ENCODE measurements around the gene OXCT2.

The OXCT2 gene

DNA sequence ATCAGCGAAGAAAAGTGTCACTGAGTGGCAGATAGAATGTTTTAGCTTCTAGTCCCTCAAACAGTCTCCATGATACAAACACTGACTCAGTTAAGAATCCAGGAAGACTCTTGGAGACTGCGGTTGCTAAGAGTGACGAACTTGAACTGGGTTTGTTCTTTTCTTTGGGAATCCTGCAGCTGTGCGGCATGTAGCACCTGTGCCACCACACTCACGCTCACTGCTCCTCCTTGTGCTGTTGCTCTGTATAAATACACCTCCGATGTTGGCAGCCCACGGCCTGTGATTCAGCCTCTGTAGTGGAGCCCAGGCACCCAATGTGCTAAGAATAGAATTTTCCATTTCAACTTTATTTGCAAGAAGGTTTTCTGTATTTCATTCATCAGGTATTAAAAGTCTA, 38.0 kb downstream of the OXCT2 start:
- no peak for DNase-seq

DNA sequence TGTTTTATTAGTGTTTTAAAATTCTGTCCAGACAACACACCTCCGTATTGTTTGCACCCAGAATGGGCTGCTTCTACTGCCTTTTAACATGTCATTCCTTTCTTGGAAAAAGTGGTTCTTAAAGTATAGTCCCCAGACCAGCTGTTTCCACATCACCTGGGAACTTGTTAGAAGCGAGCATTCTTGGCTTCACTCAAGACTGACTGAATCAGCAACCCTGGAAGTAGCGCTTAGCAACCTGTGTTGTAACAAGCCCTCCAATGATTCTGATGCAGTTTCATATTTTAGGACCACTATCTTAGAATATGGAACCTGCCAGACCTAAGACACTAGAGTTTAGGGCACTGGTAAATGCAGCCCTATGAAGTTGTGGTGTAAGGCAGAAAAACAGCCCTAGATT, 38.4 kb downstream of the OXCT2 start:
- no peak for DNase-seq

DNA sequence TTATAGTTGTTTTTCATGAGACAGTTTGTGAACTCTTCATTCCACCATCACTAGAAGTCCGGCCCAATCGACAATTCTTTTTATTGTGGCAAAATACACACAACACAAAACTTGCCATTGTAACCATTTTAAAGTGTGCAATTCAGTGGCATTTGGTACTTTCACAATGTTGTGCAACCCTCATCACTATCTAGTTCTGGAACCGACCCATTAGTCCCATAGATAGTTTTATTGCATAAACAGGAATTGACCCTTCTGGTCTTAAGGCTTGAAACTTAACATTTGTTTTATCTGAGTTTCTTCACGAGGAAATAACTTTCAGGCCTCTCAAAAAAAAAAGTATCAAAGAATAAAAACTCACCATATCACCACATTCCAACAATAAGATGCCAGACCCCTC, 41.3 kb downstream of the OXCT2 start:
- DNase-seq = no peak

DNA sequence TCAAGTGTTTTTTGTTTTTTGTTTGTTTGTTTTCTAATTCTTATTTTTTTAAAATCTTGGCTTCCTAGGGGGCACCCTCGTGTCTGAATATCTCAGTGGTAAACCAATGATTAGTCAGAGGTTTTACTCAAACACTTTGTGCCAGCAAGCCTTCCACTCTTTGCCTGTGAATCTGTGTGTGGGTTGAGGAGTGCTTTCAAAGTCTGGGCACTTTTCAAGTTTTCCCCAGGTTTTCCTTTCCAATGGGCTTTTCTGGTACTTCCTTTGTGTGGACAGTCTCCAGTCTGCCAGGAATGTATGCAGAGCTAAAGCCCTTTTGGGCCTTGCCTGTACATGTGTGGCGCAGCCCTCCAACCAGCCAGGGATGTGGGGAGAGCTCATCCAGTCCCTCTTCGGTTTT, 42.1 kb downstream of the OXCT2 start:
- DNase-seq = no peak

DNA sequence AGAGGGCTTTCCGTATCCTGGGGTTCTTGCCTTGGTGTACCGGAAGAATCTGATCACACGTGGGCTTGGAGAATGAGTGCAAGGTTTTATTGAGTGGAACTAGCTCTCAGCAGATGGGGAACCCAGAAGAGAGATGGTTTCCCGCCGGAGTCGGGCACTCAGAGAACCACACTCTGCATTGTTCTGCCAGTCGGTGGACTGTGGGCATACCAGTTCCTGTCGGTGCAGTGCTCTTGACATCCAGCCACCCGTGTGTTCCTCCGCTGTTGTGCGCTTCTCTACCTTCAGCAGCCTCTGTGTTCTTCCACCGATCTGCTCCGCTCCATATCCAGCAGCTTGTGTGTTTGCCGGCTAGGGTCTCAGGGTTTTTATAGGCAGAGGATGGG, 43.2 kb downstream of the OXCT2 start:
- DNase-seq = no peak

DNA sequence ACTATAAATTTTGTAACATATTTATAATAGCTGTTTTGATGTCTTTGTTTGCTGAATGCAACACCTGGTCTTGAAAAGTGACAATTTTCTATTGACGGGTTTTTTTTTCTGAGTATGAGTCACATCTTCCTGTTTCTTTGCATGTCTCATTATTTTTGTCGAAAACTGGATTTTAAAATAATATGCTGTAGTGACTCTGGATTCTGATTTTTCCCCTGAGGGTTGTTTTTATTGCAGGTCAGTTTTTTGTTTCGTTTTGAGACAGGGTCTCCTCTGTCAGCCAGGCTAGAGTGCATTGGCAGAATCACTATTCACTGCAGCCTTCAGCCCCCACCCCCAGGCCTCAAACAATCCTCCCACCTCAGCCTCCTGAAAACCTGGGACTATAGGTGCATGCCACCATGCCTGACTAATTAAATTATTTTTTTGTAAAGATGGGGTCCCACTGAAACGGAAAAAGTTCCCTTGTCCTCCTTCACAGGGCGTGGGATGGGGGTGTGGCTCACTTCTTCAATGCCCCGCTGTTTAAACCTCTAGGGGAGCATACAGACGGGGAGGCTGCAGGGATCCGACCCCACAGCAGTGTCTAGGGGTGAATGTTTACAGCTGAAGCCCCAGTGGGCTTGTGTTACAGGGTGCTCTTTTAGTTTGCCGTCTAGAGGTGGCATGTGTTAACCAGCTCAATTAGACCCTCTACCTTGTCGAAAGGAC, 43.8 kb downstream of the OXCT2 start:
- no peak for DNase-seq

DNA sequence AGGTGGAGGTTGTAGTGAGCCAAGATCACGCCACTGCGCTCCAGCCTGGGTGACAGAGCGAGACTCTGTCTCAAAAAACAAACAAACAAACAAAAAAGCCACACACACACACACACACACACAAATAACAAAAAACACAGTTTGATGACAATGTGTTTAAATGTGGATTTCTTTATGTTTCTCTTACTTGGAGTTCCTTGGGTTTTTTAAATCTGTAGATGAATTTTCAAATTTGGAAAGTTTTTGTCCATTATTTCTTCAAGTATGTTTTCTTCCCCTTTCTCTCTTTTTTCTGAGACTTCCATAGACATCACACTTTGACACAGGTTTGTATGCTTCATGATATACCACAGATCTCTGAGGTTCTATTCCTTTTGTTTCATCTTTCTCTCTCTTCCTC, 44.5 kb downstream of the OXCT2 start:
- no peak for DNase-seq

DNA sequence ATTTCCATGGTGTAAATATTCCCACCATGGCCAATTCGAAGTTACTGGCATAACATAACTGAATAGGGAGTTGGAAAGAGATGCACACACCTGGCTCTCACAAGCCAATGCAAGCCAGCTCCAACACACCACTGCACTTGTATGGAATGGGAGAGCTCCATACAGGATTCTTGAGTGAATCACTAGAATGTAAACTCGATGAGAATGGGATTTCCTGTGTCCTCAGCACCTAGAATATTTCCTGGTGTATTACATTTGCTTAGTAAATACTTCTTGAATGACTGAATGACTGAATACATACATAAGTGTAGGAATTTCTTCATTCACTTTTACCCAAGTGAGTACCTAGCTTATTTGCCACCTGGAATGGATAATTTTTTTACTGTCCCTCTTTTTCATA, 48.7 kb downstream of the OXCT2 start:
- no peak for DNase-seq

DNA sequence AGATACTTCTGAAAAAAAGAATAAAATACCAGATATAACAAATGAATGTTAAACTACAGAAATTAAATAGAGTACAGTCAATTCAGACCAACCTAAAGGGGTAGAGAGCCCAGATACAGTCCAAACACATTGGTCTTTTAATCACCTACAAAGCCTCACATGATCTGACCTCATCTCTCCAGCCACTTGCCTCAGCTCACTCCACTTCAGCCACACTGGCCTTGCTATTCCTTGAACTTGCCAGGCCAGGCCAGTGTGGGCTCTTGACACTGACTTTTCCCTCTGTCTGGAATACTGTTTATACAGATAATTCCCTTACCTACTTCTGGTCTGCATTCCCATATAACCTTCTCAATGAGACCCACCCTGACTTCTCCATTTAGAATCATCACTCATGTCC, 49.5 kb downstream of the OXCT2 start:
- no peak for DNase-seq

DNA sequence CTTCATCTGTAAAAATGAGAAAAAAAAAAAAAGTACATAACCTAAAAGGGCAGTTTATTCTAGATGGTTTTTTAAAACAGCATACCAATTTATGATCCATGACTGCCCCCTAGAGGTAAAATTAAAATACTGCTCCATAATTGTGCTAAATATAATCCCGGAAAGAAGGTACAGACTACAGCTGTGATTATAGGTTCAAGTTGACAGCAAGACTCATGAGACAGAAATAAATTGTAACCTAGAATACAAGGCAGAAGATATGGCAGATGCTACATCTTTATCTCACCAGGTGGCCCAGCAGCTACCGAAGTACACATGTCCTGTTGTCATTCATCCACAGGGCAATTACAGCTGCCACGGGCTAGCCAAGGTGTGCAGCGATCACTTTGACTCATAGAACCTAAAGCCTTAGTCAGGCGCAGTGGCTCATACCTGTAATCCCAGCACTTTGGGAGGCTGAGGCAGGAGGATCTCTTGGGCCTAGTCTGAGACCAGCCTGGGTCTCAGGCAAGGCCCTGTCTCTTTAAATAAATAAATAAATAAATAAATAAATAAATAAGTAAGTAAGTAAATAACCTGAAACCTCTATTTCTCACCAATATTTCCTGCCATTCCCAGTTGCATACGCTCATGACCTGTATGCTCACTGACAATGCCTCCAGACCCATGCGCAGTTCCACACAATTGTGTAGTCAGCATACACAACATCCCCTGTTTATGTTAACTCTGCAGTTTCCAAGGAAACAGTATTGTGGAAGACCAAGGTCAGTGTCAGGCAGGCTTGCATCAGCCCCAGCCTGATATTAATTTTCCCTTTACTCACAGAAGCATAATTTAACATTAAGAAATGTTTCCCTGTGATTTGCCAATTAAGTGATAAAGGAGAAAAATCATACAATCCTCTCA, 50.8 kb downstream of the OXCT2 start:
- DNase-seq = peak in 1 of 14 donors; percentile 50
